Stomach (tissue), 4 donors: ENCODE measurements around the gene OAS1.

Source experiments
- EP300 ChIP-seq: sonication (generic); formaldehyde crosslinking; IDR thresholded peaks from one replicate; pipeline ENCODE4 v1.6.1; 2017; ENCODE audit warnings: antibody characterized with exemption
- POLR2A ChIP-seq, 4 donors: fragments of 450-650 bp; IDR thresholded peaks; one replicate each; pipeline ENCODE4 v1.6.1; 2016; ENCODE audit warnings: antibody characterized with exemption in 4 of 4, control low read depth in 2 of 4, mild to moderate bottlenecking in 1 of 4, moderate library complexity in 1 of 4
- POLR2AphosphoS5 ChIP-seq, 3 donors: sonication (generic); formaldehyde crosslinking; IDR thresholded peaks; one replicate each; pipeline ENCODE4 v1.6.1; 2016; ENCODE audit warnings: antibody characterized with exemption in 3 of 3
- TF ChIP-seq, protein P1 (sequence below), 7 experiments: fragments of 450-650 bp in 4 of 7; fragments of 200-600 bp in 3 of 7; sonication (generic) in 3 of 7; IDR thresholded peaks; one replicate each; pipeline ENCODE4 v1.5.1; 2016 to 2019; ENCODE audit warnings: antibody characterized with exemption in 7 of 7, control low read depth in 2 of 7, mild to moderate bottlenecking in 1 of 7

DNA sequence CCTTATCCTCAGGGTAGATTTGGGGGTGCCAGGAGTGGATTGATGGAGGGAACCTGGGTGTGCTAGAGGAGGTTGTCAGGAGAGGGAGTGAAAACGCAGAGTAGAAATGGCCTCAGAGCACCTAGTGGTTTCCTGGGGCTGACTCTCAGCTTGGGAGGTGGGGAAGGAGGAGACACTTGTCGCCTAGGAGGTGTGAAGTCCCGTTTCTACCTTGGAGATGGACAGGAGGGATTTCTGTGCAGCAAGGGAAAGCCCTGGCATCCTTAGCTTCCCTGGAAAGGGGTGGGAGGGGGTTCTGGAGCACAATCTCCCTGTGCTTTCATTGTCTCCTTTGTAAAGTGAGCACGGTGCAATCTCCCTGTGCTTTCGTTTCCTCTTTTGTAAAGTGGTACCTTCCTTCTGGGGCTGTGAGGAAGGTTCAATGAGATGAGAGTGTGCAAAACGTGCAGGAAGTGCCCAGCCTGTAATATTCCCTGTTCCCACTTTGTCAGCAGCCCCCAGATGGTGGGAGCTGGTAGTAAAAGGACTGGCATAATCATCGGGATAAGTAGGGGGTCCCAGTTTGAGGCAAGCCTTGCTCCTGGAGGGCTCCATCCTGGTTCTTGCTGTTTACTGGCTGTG lies 33.1 kb downstream of the OAS1 start:
- TF ChIP-seq, protein P1, sequence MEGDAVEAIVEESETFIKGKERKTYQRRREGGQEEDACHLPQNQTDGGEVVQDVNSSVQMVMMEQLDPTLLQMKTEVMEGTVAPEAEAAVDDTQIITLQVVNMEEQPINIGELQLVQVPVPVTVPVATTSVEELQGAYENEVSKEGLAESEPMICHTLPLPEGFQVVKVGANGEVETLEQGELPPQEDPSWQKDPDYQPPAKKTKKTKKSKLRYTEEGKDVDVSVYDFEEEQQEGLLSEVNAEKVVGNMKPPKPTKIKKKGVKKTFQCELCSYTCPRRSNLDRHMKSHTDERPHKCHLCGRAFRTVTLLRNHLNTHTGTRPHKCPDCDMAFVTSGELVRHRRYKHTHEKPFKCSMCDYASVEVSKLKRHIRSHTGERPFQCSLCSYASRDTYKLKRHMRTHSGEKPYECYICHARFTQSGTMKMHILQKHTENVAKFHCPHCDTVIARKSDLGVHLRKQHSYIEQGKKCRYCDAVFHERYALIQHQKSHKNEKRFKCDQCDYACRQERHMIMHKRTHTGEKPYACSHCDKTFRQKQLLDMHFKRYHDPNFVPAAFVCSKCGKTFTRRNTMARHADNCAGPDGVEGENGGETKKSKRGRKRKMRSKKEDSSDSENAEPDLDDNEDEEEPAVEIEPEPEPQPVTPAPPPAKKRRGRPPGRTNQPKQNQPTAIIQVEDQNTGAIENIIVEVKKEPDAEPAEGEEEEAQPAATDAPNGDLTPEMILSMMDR (IDR thresholded peaks at IDR 0.05), result no peak
- TF ChIP-seq POLR2A (IDR thresholded peaks at IDR 0.05) (no peak), EP300 (no peak), POLR2AphosphoS5 (IDR thresholded peaks at IDR 0.05) (no peak)
